ENCODE results near the gene REPIN1. TPM values are rescaled to one million over a fixed set of nuclear protein-coding genes. Genes with fewer than 3 reads are reported as not detected.
A peak's percentile ranks its signal among the peaks of the same experiment; 100 is the strongest.

REPIN1 gene
- total and polyA plus RNA-seq, 9 of the 15 experiments (the other 6 are each of a cell fraction or from before 2014, with no cell fraction given) = 8.1 to 283 (median 94.3) TPM

DNA sequence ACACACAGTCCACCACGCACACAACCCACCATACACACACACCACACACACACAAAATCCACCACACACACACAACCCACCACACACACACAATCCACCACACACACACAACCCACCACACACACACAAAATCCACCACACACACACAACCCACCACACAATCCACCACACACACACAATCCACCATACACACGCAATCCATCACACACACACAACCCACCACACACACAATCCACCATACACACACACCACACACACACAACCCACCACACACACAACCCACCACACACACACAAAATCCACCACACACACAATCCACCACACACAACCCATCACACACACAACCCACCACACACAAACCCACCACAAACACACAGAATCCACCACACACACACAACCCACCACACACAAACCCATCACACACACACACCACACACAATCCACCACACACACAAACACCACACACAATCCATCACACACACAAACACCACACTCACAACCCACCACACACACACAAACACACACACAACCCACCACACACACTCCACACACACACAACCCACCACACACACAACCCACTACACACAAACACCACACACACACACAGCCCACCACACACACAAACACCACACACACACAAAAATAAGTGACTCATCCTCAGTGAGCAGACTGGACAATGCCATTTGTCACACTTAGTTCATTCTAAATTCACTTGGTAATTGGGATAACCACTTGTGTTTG lies 8.8 kb upstream of the REPIN1 start (continued):
- TF ChIP-seq, protein P1, sequence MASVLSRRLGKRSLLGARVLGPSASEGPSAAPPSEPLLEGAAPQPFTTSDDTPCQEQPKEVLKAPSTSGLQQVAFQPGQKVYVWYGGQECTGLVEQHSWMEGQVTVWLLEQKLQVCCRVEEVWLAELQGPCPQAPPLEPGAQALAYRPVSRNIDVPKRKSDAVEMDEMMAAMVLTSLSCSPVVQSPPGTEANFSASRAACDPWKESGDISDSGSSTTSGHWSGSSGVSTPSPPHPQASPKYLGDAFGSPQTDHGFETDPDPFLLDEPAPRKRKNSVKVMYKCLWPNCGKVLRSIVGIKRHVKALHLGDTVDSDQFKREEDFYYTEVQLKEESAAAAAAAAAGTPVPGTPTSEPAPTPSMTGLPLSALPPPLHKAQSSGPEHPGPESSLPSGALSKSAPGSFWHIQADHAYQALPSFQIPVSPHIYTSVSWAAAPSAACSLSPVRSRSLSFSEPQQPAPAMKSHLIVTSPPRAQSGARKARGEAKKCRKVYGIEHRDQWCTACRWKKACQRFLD (CRISPR knock-in tag; IDR thresholded peaks at IDR 0.05) = no peak
- TF ChIP-seq, protein P2, sequence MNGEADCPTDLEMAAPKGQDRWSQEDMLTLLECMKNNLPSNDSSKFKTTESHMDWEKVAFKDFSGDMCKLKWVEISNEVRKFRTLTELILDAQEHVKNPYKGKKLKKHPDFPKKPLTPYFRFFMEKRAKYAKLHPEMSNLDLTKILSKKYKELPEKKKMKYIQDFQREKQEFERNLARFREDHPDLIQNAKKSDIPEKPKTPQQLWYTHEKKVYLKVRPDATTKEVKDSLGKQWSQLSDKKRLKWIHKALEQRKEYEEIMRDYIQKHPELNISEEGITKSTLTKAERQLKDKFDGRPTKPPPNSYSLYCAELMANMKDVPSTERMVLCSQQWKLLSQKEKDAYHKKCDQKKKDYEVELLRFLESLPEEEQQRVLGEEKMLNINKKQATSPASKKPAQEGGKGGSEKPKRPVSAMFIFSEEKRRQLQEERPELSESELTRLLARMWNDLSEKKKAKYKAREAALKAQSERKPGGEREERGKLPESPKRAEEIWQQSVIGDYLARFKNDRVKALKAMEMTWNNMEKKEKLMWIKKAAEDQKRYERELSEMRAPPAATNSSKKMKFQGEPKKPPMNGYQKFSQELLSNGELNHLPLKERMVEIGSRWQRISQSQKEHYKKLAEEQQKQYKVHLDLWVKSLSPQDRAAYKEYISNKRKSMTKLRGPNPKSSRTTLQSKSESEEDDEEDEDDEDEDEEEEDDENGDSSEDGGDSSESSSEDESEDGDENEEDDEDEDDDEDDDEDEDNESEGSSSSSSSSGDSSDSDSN (IDR thresholded peaks at IDR 0.05; ENCODE audit: borderline replicate concordance in 1 of 2, low read depth in 2 of 2, low read length in 2 of 2) = no peak
- no peak for TF ChIP-seq BCL6 (CRISPR knock-in tag; IDR thresholded peaks at IDR 0.05)
- TF ChIP-seq, protein P3, sequence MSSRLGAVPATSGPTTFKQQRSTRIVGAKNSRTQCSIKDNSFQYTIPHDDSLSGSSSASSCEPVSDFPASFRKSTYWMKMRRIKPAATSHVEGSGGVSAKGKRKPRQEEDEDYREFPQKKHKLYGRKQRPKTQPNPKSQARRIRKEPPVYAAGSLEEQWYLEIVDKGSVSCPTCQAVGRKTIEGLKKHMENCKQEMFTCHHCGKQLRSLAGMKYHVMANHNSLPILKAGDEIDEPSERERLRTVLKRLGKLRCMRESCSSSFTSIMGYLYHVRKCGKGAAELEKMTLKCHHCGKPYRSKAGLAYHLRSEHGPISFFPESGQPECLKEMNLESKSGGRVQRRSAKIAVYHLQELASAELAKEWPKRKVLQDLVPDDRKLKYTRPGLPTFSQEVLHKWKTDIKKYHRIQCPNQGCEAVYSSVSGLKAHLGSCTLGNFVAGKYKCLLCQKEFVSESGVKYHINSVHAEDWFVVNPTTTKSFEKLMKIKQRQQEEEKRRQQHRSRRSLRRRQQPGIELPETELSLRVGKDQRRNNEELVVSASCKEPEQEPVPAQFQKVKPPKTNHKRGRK (tag; IDR thresholded peaks at IDR 0.05) = no peak
- no peak for TF ChIP-seq GTF2E2 (tag; IDR thresholded peaks at IDR 0.05)
- no peak for TF ChIP-seq SUPT5H (IDR thresholded peaks at IDR 0.05)
- TF ChIP-seq, protein P4, sequence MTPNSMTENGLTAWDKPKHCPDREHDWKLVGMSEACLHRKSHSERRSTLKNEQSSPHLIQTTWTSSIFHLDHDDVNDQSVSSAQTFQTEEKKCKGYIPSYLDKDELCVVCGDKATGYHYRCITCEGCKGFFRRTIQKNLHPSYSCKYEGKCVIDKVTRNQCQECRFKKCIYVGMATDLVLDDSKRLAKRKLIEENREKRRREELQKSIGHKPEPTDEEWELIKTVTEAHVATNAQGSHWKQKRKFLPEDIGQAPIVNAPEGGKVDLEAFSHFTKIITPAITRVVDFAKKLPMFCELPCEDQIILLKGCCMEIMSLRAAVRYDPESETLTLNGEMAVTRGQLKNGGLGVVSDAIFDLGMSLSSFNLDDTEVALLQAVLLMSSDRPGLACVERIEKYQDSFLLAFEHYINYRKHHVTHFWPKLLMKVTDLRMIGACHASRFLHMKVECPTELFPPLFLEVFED (CRISPR knock-in tag; conservative IDR thresholded peaks at IDR 0.05) = peak; percentile 95
- TF ChIP-seq TAF7 (tag; IDR thresholded peaks at IDR 0.05) = no peak; the same call in 1 of the 2 replicates
- TF ChIP-seq, protein P5, sequence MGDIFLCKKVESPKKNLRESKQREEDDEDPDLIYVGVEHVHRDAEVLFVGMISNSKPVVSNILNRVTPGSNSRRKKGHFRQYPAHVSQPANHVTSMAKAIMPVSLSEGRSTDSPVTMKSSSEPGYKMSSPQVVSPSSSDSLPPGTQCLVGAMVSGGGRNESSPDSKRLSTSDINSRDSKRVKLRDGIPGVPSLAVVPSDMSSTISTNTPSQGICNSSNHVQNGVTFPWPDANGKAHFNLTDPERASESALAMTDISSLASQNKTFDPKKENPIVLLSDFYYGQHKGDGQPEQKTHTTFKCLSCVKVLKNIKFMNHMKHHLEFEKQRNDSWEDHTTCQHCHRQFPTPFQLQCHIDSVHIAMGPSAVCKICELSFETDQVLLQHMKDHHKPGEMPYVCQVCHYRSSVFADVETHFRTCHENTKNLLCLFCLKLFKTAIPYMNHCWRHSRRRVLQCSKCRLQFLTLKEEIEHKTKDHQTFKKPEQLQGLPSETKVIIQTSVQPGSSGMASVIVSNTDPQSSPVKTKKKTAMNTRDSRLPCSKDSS (IDR thresholded peaks at IDR 0.05; ENCODE audit: low read depth, partially characterized antibody) = peak; percentile 74
- TF ChIP-seq RBM34 (IDR thresholded peaks at IDR 0.05; ENCODE audit: borderline replicate concordance, insufficient read depth, low read length) = no peak
- TF ChIP-seq, protein P6, sequence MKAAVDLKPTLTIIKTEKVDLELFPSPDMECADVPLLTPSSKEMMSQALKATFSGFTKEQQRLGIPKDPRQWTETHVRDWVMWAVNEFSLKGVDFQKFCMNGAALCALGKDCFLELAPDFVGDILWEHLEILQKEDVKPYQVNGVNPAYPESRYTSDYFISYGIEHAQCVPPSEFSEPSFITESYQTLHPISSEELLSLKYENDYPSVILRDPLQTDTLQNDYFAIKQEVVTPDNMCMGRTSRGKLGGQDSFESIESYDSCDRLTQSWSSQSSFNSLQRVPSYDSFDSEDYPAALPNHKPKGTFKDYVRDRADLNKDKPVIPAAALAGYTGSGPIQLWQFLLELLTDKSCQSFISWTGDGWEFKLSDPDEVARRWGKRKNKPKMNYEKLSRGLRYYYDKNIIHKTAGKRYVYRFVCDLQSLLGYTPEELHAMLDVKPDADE (conservative IDR thresholded peaks at IDR 0.05; ENCODE audit: control insufficient read depth, low read depth, low read length) = no peak
- no peak for TF ChIP-seq CHD1 (IDR thresholded peaks at IDR 0.05; ENCODE audit: low read length)
- no peak for TF ChIP-seq HOXB6 (CRISPR knock-in tag; IDR thresholded peaks at IDR 0.05; ENCODE audit: borderline replicate concordance)
- TF ChIP-seq, protein P7, sequence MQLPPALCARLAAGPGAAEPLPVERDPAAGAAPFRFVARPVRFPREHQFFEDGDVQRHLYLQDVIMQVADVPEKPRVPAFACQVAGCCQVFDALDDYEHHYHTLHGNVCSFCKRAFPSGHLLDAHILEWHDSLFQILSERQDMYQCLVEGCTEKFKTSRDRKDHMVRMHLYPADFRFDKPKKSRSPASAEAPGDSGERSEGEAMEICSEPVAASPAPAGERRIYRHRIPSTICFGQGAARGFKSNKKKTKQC (CRISPR knock-in tag; IDR thresholded peaks at IDR 0.05) = no peak
- no peak for TF ChIP-seq ZNF644 (tag; IDR thresholded peaks at IDR 0.05; ENCODE audit: low read depth)
- TF ChIP-seq CREB1 (IDR thresholded peaks at IDR 0.05) = no peak
- no peak for TF ChIP-seq CREB1 (CRISPR knock-in tag; IDR thresholded peaks at IDR 0.05)

Measured in K562 (cell line).